Suprapubic skin (tissue), 4 donors: ENCODE measurements around the gene TRAK1.
"Not testable (repeated sequence)": the region's sequence is repeated elsewhere in the genome, so short reads cannot be mapped to it uniquely, and the experiment has no call there.

Source experiments
- CTCF ChIP-seq, 2 donors: fragments of 200-600 bp in 1 of 2; fragments of 450-650 bp in 1 of 2; sonication (generic) in 1 of 2; IDR thresholded peaks; one replicate each; pipeline ENCODE4 v1.5.1; 2016 to 2019; ENCODE audit warnings: antibody characterized with exemption in 2 of 2, mild to moderate bottlenecking in 1 of 2, moderate library complexity in 1 of 2
- POLR2A ChIP-seq, 2 donors: fragments of 450-650 bp; IDR thresholded peaks; one replicate each; pipeline ENCODE4 v1.6.1; 2017; ENCODE audit warnings: antibody characterized with exemption in 2 of 2, mild to moderate bottlenecking in 2 of 2, moderate library complexity in 2 of 2
- POLR2AphosphoS5 ChIP-seq, 3 donors: sonication (generic); formaldehyde crosslinking; IDR thresholded peaks; one replicate each; pipeline ENCODE4 v1.6.1; 2017; ENCODE audit warnings: antibody characterized with exemption in 3 of 3

- not testable (repeated sequence) for TF ChIP-seq CTCF, POLR2AphosphoS5, POLR2A (IDR thresholded peaks at IDR 0.05)
Measured at GRCh38 chr3:42048526-42048925, 42.6 kb upstream of the TRAK1 start.
